ENCODE measurements around the gene HSD17B4. TPM values are rescaled to one million over a fixed set of nuclear protein-coding genes. Genes with fewer than 3 reads are reported as not detected.

The HSD17B4 gene
- total and polyA plus RNA-seq, 2 of the 13 experiments (the other 11 are each of a cell fraction or from before 2014, with no cell fraction given): 178 to 399 TPM

DNA sequence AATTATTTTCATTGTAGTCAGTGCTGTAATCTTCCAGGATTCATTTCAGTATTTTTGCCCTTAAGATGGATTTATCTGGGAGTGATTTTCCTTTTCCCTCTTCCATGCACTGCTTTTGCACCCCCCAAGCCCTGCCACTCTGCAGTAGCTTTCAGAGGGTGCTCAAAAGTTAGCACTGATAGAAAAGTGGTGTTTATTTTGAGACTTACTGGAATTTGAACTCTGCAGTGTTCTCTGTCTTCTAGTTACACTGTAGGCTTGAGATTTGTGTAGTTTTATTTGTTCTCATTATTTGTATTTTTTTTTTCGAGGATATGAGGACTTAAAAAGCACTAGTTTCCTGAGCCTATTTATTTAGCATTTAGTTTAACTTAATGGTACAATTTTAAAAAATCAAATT lies 70.5 kb downstream of the HSD17B4 start (continued):
- TF ChIP-seq HNRNPL (IDR thresholded peaks at IDR 0.05; ENCODE audit: low read depth, low read length): no peak
- no peak for TF ChIP-seq RBAK (CRISPR knock-in tag; IDR thresholded peaks at IDR 0.05)
- TF ChIP-seq ZNF331 (CRISPR knock-in tag; IDR thresholded peaks at IDR 0.05): peak; percentile 39; the same call in 1 of the 2 replicates
- TF ChIP-seq, protein P1, sequence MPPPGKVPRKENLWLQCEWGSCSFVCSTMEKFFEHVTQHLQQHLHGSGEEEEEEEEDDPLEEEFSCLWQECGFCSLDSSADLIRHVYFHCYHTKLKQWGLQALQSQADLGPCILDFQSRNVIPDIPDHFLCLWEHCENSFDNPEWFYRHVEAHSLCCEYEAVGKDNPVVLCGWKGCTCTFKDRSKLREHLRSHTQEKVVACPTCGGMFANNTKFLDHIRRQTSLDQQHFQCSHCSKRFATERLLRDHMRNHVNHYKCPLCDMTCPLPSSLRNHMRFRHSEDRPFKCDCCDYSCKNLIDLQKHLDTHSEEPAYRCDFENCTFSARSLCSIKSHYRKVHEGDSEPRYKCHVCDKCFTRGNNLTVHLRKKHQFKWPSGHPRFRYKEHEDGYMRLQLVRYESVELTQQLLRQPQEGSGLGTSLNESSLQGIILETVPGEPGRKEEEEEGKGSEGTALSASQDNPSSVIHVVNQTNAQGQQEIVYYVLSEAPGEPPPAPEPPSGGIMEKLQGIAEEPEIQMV (CRISPR knock-in tag; IDR thresholded peaks at IDR 0.05; ENCODE audit: low read depth): no peak
- no peak for TF ChIP-seq ZNF672 (CRISPR knock-in tag; IDR thresholded peaks at IDR 0.05)
- TF ChIP-seq LCORL (IDR thresholded peaks at IDR 0.05): no peak
- no peak for TF ChIP-seq LCORL (CRISPR knock-in tag; IDR thresholded peaks at IDR 0.05)
- no peak for TF ChIP-seq PAX8 (CRISPR knock-in tag; IDR thresholded peaks at IDR 0.05; ENCODE audit: borderline replicate concordance)
- TF ChIP-seq SIN3B (IDR thresholded peaks at IDR 0.05; ENCODE audit: low read length): no peak
- TF ChIP-seq HHEX (CRISPR knock-in tag; IDR thresholded peaks at IDR 0.05): no peak
- no peak for TF ChIP-seq CAMTA2 (CRISPR knock-in tag; IDR thresholded peaks at IDR 0.05; ENCODE audit: borderline replicate concordance)
- no peak for TF ChIP-seq STAT5B (CRISPR knock-in tag; IDR thresholded peaks at IDR 0.05)
- TF ChIP-seq ARNT2 (CRISPR knock-in tag; IDR thresholded peaks at IDR 0.05; ENCODE audit: low read depth): no peak
- TF ChIP-seq, protein P2, sequence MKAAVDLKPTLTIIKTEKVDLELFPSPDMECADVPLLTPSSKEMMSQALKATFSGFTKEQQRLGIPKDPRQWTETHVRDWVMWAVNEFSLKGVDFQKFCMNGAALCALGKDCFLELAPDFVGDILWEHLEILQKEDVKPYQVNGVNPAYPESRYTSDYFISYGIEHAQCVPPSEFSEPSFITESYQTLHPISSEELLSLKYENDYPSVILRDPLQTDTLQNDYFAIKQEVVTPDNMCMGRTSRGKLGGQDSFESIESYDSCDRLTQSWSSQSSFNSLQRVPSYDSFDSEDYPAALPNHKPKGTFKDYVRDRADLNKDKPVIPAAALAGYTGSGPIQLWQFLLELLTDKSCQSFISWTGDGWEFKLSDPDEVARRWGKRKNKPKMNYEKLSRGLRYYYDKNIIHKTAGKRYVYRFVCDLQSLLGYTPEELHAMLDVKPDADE (CRISPR knock-in tag; IDR thresholded peaks at IDR 0.05): no peak
- TF ChIP-seq ZNF878 (CRISPR knock-in tag; IDR thresholded peaks at IDR 0.05): no peak
- TF ChIP-seq MIER2 (CRISPR knock-in tag; IDR thresholded peaks at IDR 0.05): no peak
- no peak for TF ChIP-seq NFE2 (CRISPR knock-in tag; IDR thresholded peaks at IDR 0.05)
- no peak for TF ChIP-seq ZNF768 (CRISPR knock-in tag; IDR thresholded peaks at IDR 0.05)
- TF ChIP-seq ZNF644 (CRISPR knock-in tag; IDR thresholded peaks at IDR 0.05; ENCODE audit: low read depth): no peak
- no peak for TF ChIP-seq ZNF24 (IDR thresholded peaks at IDR 0.05)
- peak; percentile 86 for TF ChIP-seq HNF4A (CRISPR knock-in tag; IDR thresholded peaks at IDR 0.05)
- TF ChIP-seq SOX6 (IDR thresholded peaks at IDR 0.05): no peak
- TF ChIP-seq SOX6 (CRISPR knock-in tag; IDR thresholded peaks at IDR 0.05): peak; percentile 75
- TF ChIP-seq KDM6A (CRISPR knock-in tag; IDR thresholded peaks at IDR 0.05; ENCODE audit: low read depth): peak; percentile 62; the same call in 1 of the 2 replicates
- 0 out of 2 replicates have a peak, but pooled peaks have one; percentile 48 for TF ChIP-seq MIXL1 (CRISPR knock-in tag; IDR thresholded peaks at IDR 0.05)
- TF ChIP-seq ZNF850 (CRISPR knock-in tag; conservative IDR thresholded peaks at IDR 0.05): no peak
- no peak for TF ChIP-seq ZC3H4 (CRISPR knock-in tag; IDR thresholded peaks at IDR 0.05; ENCODE audit: borderline replicate concordance)
- no peak for TF ChIP-seq NRL (CRISPR knock-in tag; IDR thresholded peaks at IDR 0.05; ENCODE audit: borderline replicate concordance)
- TF ChIP-seq, protein P3, sequence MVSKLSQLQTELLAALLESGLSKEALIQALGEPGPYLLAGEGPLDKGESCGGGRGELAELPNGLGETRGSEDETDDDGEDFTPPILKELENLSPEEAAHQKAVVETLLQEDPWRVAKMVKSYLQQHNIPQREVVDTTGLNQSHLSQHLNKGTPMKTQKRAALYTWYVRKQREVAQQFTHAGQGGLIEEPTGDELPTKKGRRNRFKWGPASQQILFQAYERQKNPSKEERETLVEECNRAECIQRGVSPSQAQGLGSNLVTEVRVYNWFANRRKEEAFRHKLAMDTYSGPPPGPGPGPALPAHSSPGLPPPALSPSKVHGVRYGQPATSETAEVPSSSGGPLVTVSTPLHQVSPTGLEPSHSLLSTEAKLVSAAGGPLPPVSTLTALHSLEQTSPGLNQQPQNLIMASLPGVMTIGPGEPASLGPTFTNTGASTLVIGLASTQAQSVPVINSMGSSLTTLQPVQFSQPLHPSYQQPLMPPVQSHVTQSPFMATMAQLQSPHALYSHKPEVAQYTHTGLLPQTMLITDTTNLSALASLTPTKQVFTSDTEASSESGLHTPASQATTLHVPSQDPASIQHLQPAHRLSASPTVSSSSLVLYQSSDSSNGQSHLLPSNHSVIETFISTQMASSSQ (IDR thresholded peaks at IDR 0.05; ENCODE audit: low read depth): no peak
- TF ChIP-seq, protein P3 (CRISPR knock-in tag; IDR thresholded peaks at IDR 0.05; ENCODE audit: borderline replicate concordance): peak; percentile 23; the same call in 1 of the 2 replicates
